Suprapubic skin (tissue), 4 donors: Measurements from ENCODE around the gene TCF20.

ENCODE experiments used
- CTCF ChIP-seq, 2 donors: fragments of 200-600 bp in 1 of 2; fragments of 450-650 bp in 1 of 2; sonication (generic) in 1 of 2; IDR thresholded peaks; one replicate each; pipeline ENCODE4 v1.5.1; 2016 to 2019; ENCODE audit warnings: antibody characterized with exemption in 2 of 2, mild to moderate bottlenecking in 1 of 2, moderate library complexity in 1 of 2
- EP300 ChIP-seq: sonication (generic); formaldehyde crosslinking; IDR thresholded peaks from one replicate; pipeline ENCODE4 v1.6.1; 2017; ENCODE audit warnings: antibody characterized with exemption
- POLR2A ChIP-seq, 2 donors: fragments of 450-650 bp; IDR thresholded peaks; one replicate each; pipeline ENCODE4 v1.6.1; 2017; ENCODE audit warnings: antibody characterized with exemption in 2 of 2, mild to moderate bottlenecking in 2 of 2, moderate library complexity in 2 of 2
- POLR2AphosphoS5 ChIP-seq, 3 donors: sonication (generic); formaldehyde crosslinking; IDR thresholded peaks; one replicate each; pipeline ENCODE4 v1.6.1; 2017; ENCODE audit warnings: antibody characterized with exemption in 3 of 3

GRCh38 chr22:42236848-42237247 lies 33.6 kb downstream of the TCF20 start:
- no peak for TF ChIP-seq POLR2A (IDR thresholded peaks at IDR 0.05)
- TF ChIP-seq CTCF (IDR thresholded peaks at IDR 0.05) = no peak
- no peak for TF ChIP-seq EP300
- no peak for TF ChIP-seq POLR2AphosphoS5 (IDR thresholded peaks at IDR 0.05)
